OCI-LY7 (cell line): ENCODE data around the gene DDRGK1. TPM values are rescaled to one million over a fixed set of nuclear protein-coding genes. Genes with fewer than 3 reads are reported as not detected.

Experiments
- BruUV-seq: library from RNA; stranded (reverse); fragments of 400-500 nt; replicated peaks from 2 replicates; lab custom pipeline; 2021; lab: Mats Ljungman, UMichigan
- CTCF ChIA-PET: fragments of 300-600 bp; sonication (Branson Sonifier 250); formaldehyde crosslinking; loops from one replicate; lab custom pipeline; 2022; ENCODE audit warnings: antibody characterized with exemption; ENCODE audit not compliant: unreplicated experiment; lab: Charles Lee
- POLR2A ChIA-PET: fragments of 300-600 bp; sonication (Branson Sonifier 250); formaldehyde crosslinking; loops from one replicate; lab custom pipeline; 2022; ENCODE audit warnings: antibody characterized with exemption; lab: Charles Lee
- DNase-seq: peaks from one replicate; pipeline ENCODE4 v3.0.0-alpha.2; 2015; ENCODE audit warnings: low spot score
- H2AFZ ChIP-seq: fragments of 200-600 bp; sonication (generic), shearing (Covaris generic); 2 replicates; pipeline ENCODE4 v1.6.1; 2014; ENCODE audit warnings: mild to moderate bottlenecking, antibody characterized with exemption, low read length, moderate library complexity
- H3K27ac ChIP-seq: fragments of 200-600 bp; sonication (generic); 2 replicates; pipeline ENCODE4 v1.5.1; 2014; ENCODE audit warnings: mixed run types, low read depth, mild to moderate bottlenecking, moderate library complexity, low read length, inconsistent platforms; ENCODE audit not compliant: poor library complexity, severe bottlenecking
- H3K36me3 ChIP-seq: fragments of 200-600 bp; sonication (generic); 2 replicates; pipeline ENCODE4 v1.6.1; 2014; ENCODE audit warnings: mild to moderate bottlenecking, antibody characterized with exemption, low read length, moderate library complexity, mixed read lengths; ENCODE audit not compliant: insufficient read depth
- H3K4me1 ChIP-seq: fragments of 200-600 bp; sonication (generic); 2 replicates; pipeline ENCODE4 v1.5.1; 2014; ENCODE audit warnings: mild to moderate bottlenecking, low read length; ENCODE audit not compliant: insufficient read depth, poor library complexity, severe bottlenecking
- H3K4me2 ChIP-seq: fragments of 200-600 bp; sonication (generic); 2 replicates; pipeline ENCODE4 v1.6.1; 2014; ENCODE audit warnings: mild to moderate bottlenecking, low read length
- H3K4me3 ChIP-seq: fragments of 200-600 bp; sonication (generic); 2 replicates; pipeline ENCODE4 v1.5.1; 2014; ENCODE audit warnings: mild to moderate bottlenecking, low read depth, low read length; ENCODE audit not compliant: poor library complexity, severe bottlenecking
- H3K79me2 ChIP-seq: fragments of 200-600 bp; sonication (generic); 2 replicates; pipeline ENCODE4 v1.6.1; 2016; ENCODE audit warnings: low read depth, mild to moderate bottlenecking, low read length, moderate library complexity, mixed read lengths; ENCODE audit not compliant: insufficient read depth
- H3K9me2 ChIP-seq: fragments of 200-600 bp; sonication (generic); 2 replicates; pipeline ENCODE4 v1.6.1; 2016; ENCODE audit warnings: mild to moderate bottlenecking, low read length, mixed read lengths; ENCODE audit not compliant: insufficient read depth
- H3K9me3 ChIP-seq: fragments of 200-600 bp; sonication (generic); 2 replicates; pipeline ENCODE4 v1.6.1; 2014; ENCODE audit warnings: mild to moderate bottlenecking, mixed run types, low read length, mixed read lengths
- H4K20me1 ChIP-seq: fragments of 200-600 bp; sonication (generic); 2 replicates; pipeline ENCODE4 v1.6.1; 2014; ENCODE audit warnings: mild to moderate bottlenecking, antibody characterized with exemption, low read length, moderate library complexity, mixed read lengths; ENCODE audit not compliant: insufficient read depth
- CTCF ChIP-seq: fragments of 200-600 bp; sonication (generic); conservative IDR thresholded peaks from 2 replicates; pipeline ENCODE4 v1.5.1; 2014; ENCODE audit warnings: mild to moderate bottlenecking, antibody characterized with exemption, low read length, moderate library complexity, mixed read lengths
- EZH2phosphoT487 ChIP-seq: fragments of 200-600 bp; sonication (generic); IDR thresholded peaks from 2 replicates; pipeline ENCODE4 v1.6.1; 2018; ENCODE audit warnings: low read depth, borderline replicate concordance, mild to moderate bottlenecking, mixed run types, antibody characterized with exemption, low read length, moderate library complexity, mixed read lengths
- intact Hi-C: fragments of 100-400 bp; cut with micrococcal nuclease; formaldehyde crosslinking; loops from one replicate; pipeline ENCODE4 v1.10.0; 2022; ENCODE audit not compliant: unreplicated experiment
- total RNA-seq, 2 experiments: library from RNA; depleted of rRNA in 1 of 2; stranded (reverse); fragments of >200 nt in 1 of 2; shearing (Covaris generic) in 1 of 2; gene quantifications; 2 replicates each; pipeline ENCODE4 v1.2.3, GENCODE V29; 2014 to 2022

The DDRGK1 gene
- total RNA-seq, 2 experiments from 2014 or later = 37.7 to 55.0 TPM

DNA sequence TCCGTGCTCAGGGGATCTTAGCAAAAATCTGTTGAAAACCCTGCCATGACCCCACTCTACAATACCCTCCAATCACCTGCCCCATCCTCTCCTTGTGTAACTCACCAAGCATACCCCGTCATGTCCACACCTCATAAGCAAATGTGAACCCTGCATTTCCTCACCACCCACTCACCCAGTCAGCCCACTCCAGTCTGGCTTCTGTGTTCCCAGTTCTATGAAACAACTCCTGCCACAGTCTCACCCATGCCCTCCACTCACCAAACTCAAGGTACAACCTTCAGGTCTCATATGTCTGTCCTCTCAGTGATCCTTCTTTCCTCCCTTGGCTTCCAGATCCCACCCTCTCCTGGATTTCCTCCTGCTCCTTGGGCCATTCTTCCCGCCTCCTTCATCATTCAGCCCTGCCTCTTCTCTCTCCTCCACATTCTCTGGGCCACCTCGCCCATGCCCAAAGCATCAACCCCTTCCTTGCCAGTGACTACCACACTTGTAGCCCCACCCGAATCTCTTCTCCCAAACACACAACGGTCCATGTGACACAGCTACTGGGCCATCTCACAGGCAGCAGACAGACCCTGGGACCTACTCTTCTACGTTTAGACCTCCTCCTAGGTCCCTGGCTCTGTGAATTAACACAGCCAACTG is 8.8 kb downstream of the DDRGK1 start:
- ChIA-PET POLR2A (no interaction called here), CTCF (no interaction called here)
- no peaks in the 10 kb centered on the region for H4K20me1 ChIP-seq
- H3K36me3 ChIP-seq = peaks cover 79% of the 10 kb centered on the region
- H2AFZ ChIP-seq = no peak overlapping the region
- intact Hi-C loops = no loop called here
- no peak overlapping the region for H3K4me2 ChIP-seq
- H3K9me2 ChIP-seq = no peaks in the 10 kb centered on the region
- H3K27ac ChIP-seq = no peak overlapping the region
- no TSS peak for BruUV-seq
- no peak for TF ChIP-seq EZH2phosphoT487
- TF ChIP-seq CTCF = no peak
- H3K4me3 ChIP-seq = no peak overlapping the region
- no peaks in the 10 kb centered on the region for H3K79me2 ChIP-seq
- H3K4me1 ChIP-seq = no peaks in the 10 kb centered on the region
- no peak for DNase-seq
- H3K9me3 ChIP-seq = no peaks in the 10 kb centered on the region

DNA sequence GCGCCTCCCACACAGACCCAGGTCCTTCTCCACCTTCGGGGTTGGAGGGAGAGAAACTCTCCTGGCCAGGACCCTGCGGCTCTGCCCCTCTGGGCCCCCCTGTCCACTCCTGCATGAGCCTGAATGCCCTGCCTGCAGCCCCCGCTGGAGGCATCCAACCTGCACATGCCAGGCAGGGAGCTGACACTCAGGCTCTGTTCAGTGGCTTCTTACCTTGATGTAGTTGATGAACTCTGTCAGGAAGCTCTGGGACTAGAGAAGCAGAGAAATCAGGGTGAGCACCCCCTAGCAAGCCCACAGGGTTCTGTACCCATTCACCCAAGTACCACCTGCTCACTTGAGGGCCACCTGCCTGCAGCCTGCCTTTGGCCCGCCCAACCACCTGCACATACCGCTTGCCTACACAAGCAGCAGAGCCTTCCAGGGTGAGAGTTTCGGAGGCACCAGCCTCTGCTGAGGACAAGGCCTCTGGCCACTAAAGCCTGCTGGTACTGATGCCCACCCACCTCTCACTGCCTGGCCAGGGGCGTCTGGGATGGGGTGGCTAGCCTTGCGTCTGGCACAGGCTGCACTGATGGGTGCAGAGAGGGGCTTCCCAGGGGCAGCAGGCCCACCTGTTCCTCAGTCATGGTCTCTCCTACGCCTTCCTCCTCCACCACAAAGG is 9.7 kb downstream of the DDRGK1 start:
- Histone ChIP-seq H3K27ac (no peak overlapping the region), H3K4me2 (no peak overlapping the region), H3K79me2 (no peaks in the 10 kb centered on the region), H3K9me3 (no peaks in the 10 kb centered on the region), H4K20me1 (no peaks in the 10 kb centered on the region), H3K4me1 (no peaks in the 10 kb centered on the region), H3K4me3 (no peak overlapping the region), H3K9me2 (no peaks in the 10 kb centered on the region), H2AFZ (no peak overlapping the region), H3K36me3 (peaks cover 76% of the 10 kb centered on the region)
- no peak for TF ChIP-seq CTCF
- no peak for TF ChIP-seq EZH2phosphoT487
- ChIA-PET CTCF (no interaction called here), POLR2A (no interaction called here)
- no peak for DNase-seq
- intact Hi-C loops = no loop called here
- no TSS peak for BruUV-seq
